ENCODE results near the gene CD72.
"Not testable (repeated sequence)": the region's sequence is repeated elsewhere in the genome, so short reads cannot be mapped to it uniquely, and the experiment has no call there.

GRCh38 chr9:35584681-35585080 lies 33.5 kb downstream of the CD72 start:
- TF ChIP-seq CTCF (conservative IDR thresholded peaks at IDR 0.05; ENCODE audit: low read length); EZH2phosphoT487 (IDR thresholded peaks at IDR 0.05; ENCODE audit: borderline replicate concordance, low read depth, low read length): not testable (repeated sequence)
